CD4-positive, alpha-beta T cell treated with Interleukin-4 for 4 hours (primary cell): ENCODE data around the gene SLAMF9.

ENCODE experiments used
- DNase-seq: peaks from one replicate; pipeline ENCODE4 v3.0.0-alpha.2; 2020

SLAMF9 gene

GRCh38 chr1:159953536-159954515 is at the start of gene SLAMF9:
TSS of gene SLAMF9 (minus strand) at chr1:159954237. CDS start at chr1:159954137, 100 bp downstream.
- peak; percentile 6 for DNase-seq

- DNase-seq, result no peak
Observed at GRCh38 chr1:160001440-160001839, 47.4 kb upstream of the SLAMF9 start.

GRCh38 chr1:159999204-159999603 is 45.2 kb upstream of the SLAMF9 start:
- DNase-seq, result no peak

GRCh38 chr1:159996653-159997052 is 42.6 kb upstream of the SLAMF9 start:
- no peak for DNase-seq

GRCh38 chr1:159994896-159995295 is 40.9 kb upstream of the SLAMF9 start:
- DNase-seq, result no peak

- DNase-seq, result no peak
Observed at GRCh38 chr1:159993911-159994310, 39.9 kb upstream of the SLAMF9 start.

- DNase-seq, result no peak
Observed at GRCh38 chr1:159992161-159992560, 38.1 kb upstream of the SLAMF9 start.

GRCh38 chr1:159991513-159991912 is 37.5 kb upstream of the SLAMF9 start:
- DNase-seq, result peak; percentile 4

- DNase-seq, result no peak
Observed at GRCh38 chr1:159990005-159990404, 36.0 kb upstream of the SLAMF9 start.

- no peak for DNase-seq
Observed at GRCh38 chr1:159989581-159989980, 35.5 kb upstream of the SLAMF9 start.

GRCh38 chr1:159988006-159988405 is 34.0 kb upstream of the SLAMF9 start:
- DNase-seq, result no peak

- no peak for DNase-seq
Observed at GRCh38 chr1:159987186-159987585, 33.1 kb upstream of the SLAMF9 start.

GRCh38 chr1:159986531-159986930 is 32.5 kb upstream of the SLAMF9 start:
- no peak for DNase-seq

- no peak for DNase-seq
Observed at GRCh38 chr1:159986093-159986492, 32.1 kb upstream of the SLAMF9 start.

- no peak for DNase-seq
Observed at GRCh38 chr1:159985473-159985872, 31.4 kb upstream of the SLAMF9 start.

- no peak for DNase-seq
Observed at GRCh38 chr1:159983681-159984080, 29.6 kb upstream of the SLAMF9 start.

GRCh38 chr1:159982280-159982679 is 28.2 kb upstream of the SLAMF9 start:
- DNase-seq, result no peak

GRCh38 chr1:159981351-159982055 is 27.5 kb upstream of the SLAMF9 start:
- DNase-seq, result no peak

- no peak for DNase-seq
Observed at GRCh38 chr1:159980786-159981185, 26.7 kb upstream of the SLAMF9 start.

GRCh38 chr1:159980076-159980475 is 26.0 kb upstream of the SLAMF9 start:
- DNase-seq, result no peak

GRCh38 chr1:159979257-159979656 is 25.2 kb upstream of the SLAMF9 start:
- DNase-seq, result no peak

GRCh38 chr1:159978107-159978398 is 24.0 kb upstream of the SLAMF9 start:
- no peak for DNase-seq

GRCh38 chr1:159977364-159978106 is 23.5 kb upstream of the SLAMF9 start:
- DNase-seq, result no peak
